Naive thymus-derived CD4-positive, alpha-beta T cell (primary cell): Measurements from ENCODE around the gene BRD3OS. TPM values are rescaled to one million over a fixed set of nuclear protein-coding genes. Genes with fewer than 3 reads are reported as not detected.

ENCODE experiments used
- ATAC-seq: fragments of 150-1000 bp; cut with Tn5 transposase; 2 replicates; pipeline ENCODE4 v1.10.0; 2021; ENCODE audit warnings: mild to moderate bottlenecking, moderate library complexity
- CTCF ChIA-PET: fragments of 350-600 bp; sonication (Branson Sonifier 250); formaldehyde crosslinking; loops from one replicate; lab custom pipeline; 2021; ENCODE audit warnings: antibody characterized with exemption; lab: Charles Lee
- POLR2A ChIA-PET: fragments of 350-600 bp; sonication (Branson Sonifier 250); formaldehyde crosslinking; loops from one replicate; lab custom pipeline; 2021; ENCODE audit warnings: antibody characterized with exemption, inconsistent platforms; lab: Charles Lee
- DNase-seq, 9 donors: peaks; one replicate each; pipeline versions ENCODE4 v3.0.0 to v3.0.0-alpha.2; 2020 to 2022; ENCODE audit warnings: mixed read lengths in 1 of 9
- H3K27ac ChIP-seq: one replicate; pipeline ENCODE4 v1.7.0; 2013; ENCODE audit warnings: mild to moderate bottlenecking, low read depth, low read length, moderate library complexity
- H3K27me3 ChIP-seq, 2 donors: one replicate each; pipeline ENCODE4 v1.7.0; 2013; ENCODE audit warnings: low read length in 2 of 2, mild to moderate bottlenecking in 2 of 2, moderate library complexity in 2 of 2; ENCODE audit not compliant: control insufficient read depth in 2 of 2, insufficient read depth in 2 of 2
- H3K36me3 ChIP-seq, 3 experiments: 1 replicate in 2 of 3; 2 replicates in 1 of 3; pipeline ENCODE4 v1.7.0; 2013; ENCODE audit warnings: low read length in 3 of 3, mild to moderate bottlenecking in 3 of 3, moderate library complexity in 1 of 3; ENCODE audit not compliant: insufficient read depth in 3 of 3, control insufficient read depth in 2 of 3
- H3K4me1 ChIP-seq, 2 donors: one replicate each; pipeline ENCODE4 v1.7.0; 2013; ENCODE audit warnings: low read length in 2 of 2, mild to moderate bottlenecking in 2 of 2, moderate library complexity in 1 of 2; ENCODE audit not compliant: control insufficient read depth in 2 of 2, insufficient read depth in 2 of 2
- H3K4me3 ChIP-seq: 2 replicates; pipeline ENCODE4 v1.7.0; 2013; ENCODE audit warnings: mild to moderate bottlenecking, low read length
- H3K9me3 ChIP-seq, 3 experiments: 1 replicate in 2 of 3; 2 replicates in 1 of 3; pipeline ENCODE4 v1.7.0; 2013; ENCODE audit warnings: low read length in 3 of 3; ENCODE audit not compliant: control insufficient read depth in 2 of 3
- H3K27ac Mint-ChIP-seq, 9 donors: one replicate each; pipeline ENCODE4 v1.8.0; 2020 to 2022; ENCODE audit warnings: mixed read lengths in 9 of 9, mild to moderate bottlenecking in 8 of 9, moderate library complexity in 5 of 9, inconsistent platforms in 2 of 9
- H3K27me3 Mint-ChIP-seq, 5 donors: one replicate each; pipeline ENCODE4 v1.8.0; 2021 to 2022; ENCODE audit warnings: mixed read lengths in 5 of 5, mild to moderate bottlenecking in 1 of 5
- H3K36me3 Mint-ChIP-seq, 5 donors: one replicate each; pipeline ENCODE4 v1.8.0; 2020 to 2022; ENCODE audit warnings: mixed read lengths in 5 of 5, mild to moderate bottlenecking in 3 of 5, inconsistent platforms in 1 of 5
- H3K4me1 Mint-ChIP-seq, 7 donors: one replicate each; pipeline ENCODE4 v1.8.0; 2020 to 2022; ENCODE audit warnings: mixed read lengths in 7 of 7, mild to moderate bottlenecking in 3 of 7, inconsistent platforms in 1 of 7
- H3K4me3 Mint-ChIP-seq, 10 donors: one replicate each; pipeline ENCODE4 v1.8.0; 2020 to 2022; ENCODE audit warnings: mild to moderate bottlenecking in 10 of 10, mixed read lengths in 10 of 10, moderate library complexity in 6 of 10, inconsistent platforms in 2 of 10
- H3K9me3 Mint-ChIP-seq, 11 donors: one replicate each; pipeline ENCODE4 v1.8.0; 2020 to 2022; ENCODE audit warnings: mixed read lengths in 11 of 11, mild to moderate bottlenecking in 4 of 11, inconsistent platforms in 1 of 11, moderate library complexity in 1 of 11
- intact Hi-C, 2 donors: fragments of 100-400 bp; cut with micrococcal nuclease; formaldehyde crosslinking; loops; one replicate each; pipeline ENCODE4 v1.15.1; 2023
- polyA plus RNA-seq, 2 donors: library from polyadenylated mRNA; unstranded; fragments of 300-500 nt; fragmentation: Illumina TruSeq; gene quantifications; one replicate each; pipeline ENCODE4 v1.2.3, GENCODE V29; 2021
- total RNA-seq, 6 experiments: library from RNA in 5 of 6; stranded (reverse) in 5 of 6; gene quantifications; 1 replicate in 5 of 6; 2 replicates in 1 of 6; pipeline ENCODE4 v1.2.3 and lab custom pipeline; 2021 to 2026

Gene BRD3OS
- total and polyA plus RNA-seq, 7 experiments from 2014 or later = 8.3 to 28.1 (median 18.4) TPM

DNA sequence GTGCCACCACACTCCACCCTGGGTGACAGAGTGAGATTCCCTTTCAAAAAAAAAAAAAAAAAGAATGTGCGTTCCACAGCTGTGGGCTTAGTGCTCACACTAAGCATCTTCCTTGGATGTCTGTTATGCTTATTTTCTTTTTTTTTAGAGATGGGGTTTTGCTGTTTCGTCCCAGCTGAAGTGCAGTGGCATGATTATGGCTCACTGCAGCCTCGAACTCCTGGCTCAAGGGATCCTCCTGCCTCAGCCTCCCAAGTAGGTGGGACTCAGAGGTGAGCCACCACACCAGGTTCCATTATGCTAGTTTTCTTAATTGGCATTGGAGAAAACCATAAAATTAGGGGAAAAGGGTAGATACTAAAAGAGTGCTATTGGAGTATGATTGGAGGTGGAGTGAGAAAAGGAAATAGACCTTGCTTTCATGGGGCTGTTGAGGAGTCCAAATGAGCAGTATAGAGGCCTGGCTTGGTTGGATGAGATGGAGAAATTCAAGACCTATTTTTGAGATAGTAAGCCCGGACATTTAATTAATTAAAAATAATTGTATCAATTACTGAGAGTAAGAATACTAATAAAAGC is 978 bp upstream of the BRD3OS start:
- H3K9me3 ChIP-seq = no peaks in the 10 kb centered on the region
- ChIA-PET CTCF (interaction anchor here (2.9 kb wide), 1 partner anchor 30 kb away, joined by 14 read pairs; no protein-coding TSS in a partner anchor), POLR2A (interaction anchor here (1.4 to 4.2 kb wide), 2 partner anchors 111 to 139 kb away, joined by 3 to 18 read pairs; partner anchors contain the start of gene WDR5)
- intact Hi-C loops = loop anchor here in 1 of 2 donors (10.0 kb wide), 1 partner anchor 1880 kb away; the partner anchor contains the start of gene CAMSAP1
- H3K4me1 Mint-ChIP-seq = peaks cover 0 to 21% (median 12%) of the 10 kb centered on the region in 7 donors
- peak overlapping the region in 8 of 9 donors; percentile 44 to 86 (median 79) for H3K27ac Mint-ChIP-seq
- H3K4me1 ChIP-seq = peaks cover 5 to 7% of the 10 kb centered on the region in 2 donors
- no peaks in the 10 kb centered on the region for H3K9me3 Mint-ChIP-seq
- no peak for ATAC-seq
- peak in 1 of 9 donors; percentile 4 for DNase-seq
- H3K36me3 Mint-ChIP-seq = peaks cover 0 to 6% (median 0%) of the 10 kb centered on the region in 5 donors
- no peak overlapping the region for H3K4me3 ChIP-seq
- no peak overlapping the region for H3K27ac ChIP-seq
- no peaks in the 10 kb centered on the region for H3K27me3 ChIP-seq
- H3K4me3 Mint-ChIP-seq = peak overlapping the region; percentile 24 to 85 (median 73)
- no peaks in the 10 kb centered on the region for H3K27me3 Mint-ChIP-seq
- peaks cover 0 to 3% (median 0%) of the 10 kb centered on the region in 3 experiments for H3K36me3 ChIP-seq

DNA sequence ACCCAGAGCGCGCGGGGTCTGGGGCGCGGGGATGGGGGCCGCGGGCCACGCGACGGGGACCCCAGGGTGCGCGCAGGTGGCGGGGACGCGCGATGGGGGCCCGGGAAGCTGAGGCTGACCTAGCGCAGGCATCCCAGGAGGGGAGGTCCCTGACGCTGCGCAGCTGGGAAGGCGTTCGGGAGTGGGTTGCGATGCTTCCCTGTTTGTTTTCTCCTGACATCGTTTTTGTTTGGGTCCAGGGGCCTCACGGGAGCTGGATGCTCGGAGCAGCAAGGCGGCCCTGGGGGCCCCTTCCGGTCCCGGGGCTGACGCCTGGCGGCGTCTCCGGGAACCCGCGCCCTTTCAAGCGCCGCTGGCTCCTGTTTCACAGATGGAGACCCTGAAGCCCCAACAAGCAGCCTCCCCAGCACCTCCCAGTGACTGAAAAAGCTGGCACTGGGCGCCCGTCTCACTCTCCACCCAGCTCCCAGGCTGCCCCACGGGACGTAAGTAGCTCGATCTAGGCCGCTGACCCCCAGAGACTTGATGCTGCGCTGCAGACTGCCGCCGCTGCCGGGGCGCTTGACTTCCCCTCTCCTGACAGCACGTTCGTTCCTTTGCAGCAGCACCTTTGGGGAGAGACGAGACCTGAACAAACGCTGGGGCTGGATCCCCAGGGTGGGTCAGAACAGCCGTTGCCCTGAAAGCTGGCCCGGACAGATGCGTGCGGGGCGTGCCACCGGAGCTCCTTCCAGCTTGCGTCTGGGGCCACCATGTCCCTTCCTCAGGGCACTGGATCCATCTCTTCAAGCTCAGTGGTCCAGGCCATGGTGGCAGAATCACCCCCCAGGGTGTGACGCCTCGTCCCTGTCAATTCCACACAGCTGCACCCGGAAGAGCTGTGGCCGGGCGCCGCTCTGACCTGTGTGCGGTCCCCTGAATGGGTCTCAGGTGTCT is 593 bp downstream of the BRD3OS start:
- H3K4me1 ChIP-seq = peaks cover 5 to 7% of the 10 kb centered on the region in 2 donors
- peak overlapping the region; percentile 75 for H3K27ac ChIP-seq
- Mint-ChIP-seq H3K4me3 (peak overlapping the region; percentile 61 to 85 (median 80)), H3K9me3 (no peaks in the 10 kb centered on the region), H3K27ac (peak overlapping the region in 7 of 9 donors; percentile 31 to 84 (median 67)), H3K4me1 (peaks cover 0 to 21% (median 12%) of the 10 kb centered on the region in 7 donors), H3K27me3 (no peaks in the 10 kb centered on the region), H3K36me3 (peaks cover 0 to 6% (median 0%) of the 10 kb centered on the region in 5 donors)
- ATAC-seq = peak; percentile 22
- peak overlapping the region; percentile 89 for H3K4me3 ChIP-seq
- no peaks in the 10 kb centered on the region for H3K27me3 ChIP-seq
- ChIA-PET POLR2A (interaction anchor here (0.5 to 4.2 kb wide), 7 partner anchors 19 to 139 kb away, joined by 3 to 18 read pairs (median 3); partner anchors contain the start of genes RNU6ATAC and WDR5), CTCF (interaction anchor here (2.9 kb wide), 1 partner anchor 32 kb away, joined by 14 read pairs; no protein-coding TSS in a partner anchor)
- intact Hi-C loops = loop anchor here (1.0 to 10.0 kb wide), 8 partner anchors 34 to 1879 kb away; partner anchors contain the start of genes BRD3 (in 2 of the 2), RNU6ATAC (in 2 of the 2), VAV2 (in 2 of the 2) and CACFD1 (in 1 of the 2)
- peaks cover 0 to 7% (median 0%) of the 10 kb centered on the region in 3 experiments for H3K36me3 ChIP-seq
- DNase-seq = peak in 8 of 9 donors; percentile 34 to 62 (median 53)
- H3K9me3 ChIP-seq = no peaks in the 10 kb centered on the region

DNA sequence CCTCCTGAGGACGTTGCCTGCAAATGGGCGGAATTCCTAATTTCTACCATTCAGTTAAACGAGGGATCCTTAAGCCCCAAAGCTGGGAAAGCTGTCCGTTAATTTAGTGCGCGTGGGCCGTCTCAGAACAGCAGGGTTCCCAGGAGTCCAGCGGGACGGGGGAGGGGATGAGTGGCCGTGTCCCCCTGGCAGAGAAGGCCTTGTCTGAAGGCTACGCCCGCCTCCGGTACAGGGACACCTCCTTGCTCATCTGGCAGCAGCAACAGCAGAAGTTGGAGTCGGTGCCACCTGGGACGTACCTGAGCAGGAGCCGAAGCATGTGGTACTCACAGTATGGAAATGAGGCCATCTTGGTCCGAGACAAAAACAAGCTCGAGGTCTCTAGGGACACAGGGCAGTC is 1.3 kb downstream of the BRD3OS start:
- intact Hi-C loops = loop anchor here (5.0 to 10.0 kb wide), 2 partner anchors 649 to 1878 kb away; partner anchors contain the start of genes CAMSAP1 (in 1 of the 2), STKLD1 (in 1 of the 2) and SURF4 (in 1 of the 2)

DNA sequence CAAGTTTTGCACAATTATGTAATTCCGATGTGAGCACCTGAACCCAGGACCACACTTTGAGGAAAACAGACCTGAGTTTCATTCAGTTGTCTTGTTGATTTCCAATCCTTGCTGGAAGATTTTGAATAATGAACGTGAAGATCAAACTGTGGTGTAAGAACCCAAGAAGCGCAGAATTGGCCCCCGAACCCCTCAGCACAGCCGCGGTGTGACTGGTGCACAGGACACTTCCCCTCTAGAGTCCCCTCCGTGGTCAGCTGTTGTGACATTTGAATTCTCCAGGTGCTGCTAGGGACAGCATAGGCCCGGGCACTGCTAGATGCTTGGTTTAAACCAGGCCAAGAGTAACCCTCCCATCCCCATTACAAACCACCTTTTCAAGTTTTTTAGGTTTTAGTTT is 1.7 kb downstream of the BRD3OS start:
- CTCF ChIA-PET = no interaction called here
- ATAC-seq = no peak
- POLR2A ChIA-PET = interaction anchor here (0.5 to 4.2 kb wide), 2 partner anchors 108 to 141 kb away, joined by 5 to 18 read pairs; partner anchors contain the start of gene WDR5
- Histone ChIP-seq H3K36me3 (peaks cover 0 to 15% (median 0%) of the 10 kb centered on the region in 3 experiments), H3K4me3 (no peak overlapping the region), H3K27ac (no peak overlapping the region), H3K27me3 (no peaks in the 10 kb centered on the region), H3K9me3 (no peaks in the 10 kb centered on the region), H3K4me1 (peaks cover 5 to 7% of the 10 kb centered on the region in 2 donors)
- H3K9me3 Mint-ChIP-seq = no peaks in the 10 kb centered on the region
- H3K36me3 Mint-ChIP-seq = peaks cover 0 to 10% (median 0%) of the 10 kb centered on the region in 5 donors
- H3K4me3 Mint-ChIP-seq = peak overlapping the region; percentile 1 to 82 (median 62)
- intact Hi-C loops = loop anchor here (5.0 to 10.0 kb wide), 2 partner anchors 650 to 1878 kb away; partner anchors contain the start of genes CAMSAP1 (in 1 of the 2), STKLD1 (in 1 of the 2) and SURF4 (in 1 of the 2)
- DNase-seq = no peak
- peaks cover 0 to 21% (median 11%) of the 10 kb centered on the region in 7 donors for H3K4me1 Mint-ChIP-seq
- peak overlapping the region in 2 of 9 donors; percentile 33 to 56 for H3K27ac Mint-ChIP-seq
- no peaks in the 10 kb centered on the region for H3K27me3 Mint-ChIP-seq

More for the DNA sequence above, 1.3 kb downstream of the BRD3OS start:
- H3K36me3 Mint-ChIP-seq = peaks cover 0 to 10% (median 0%) of the 10 kb centered on the region in 5 donors
- H3K4me1 Mint-ChIP-seq = peaks cover 0 to 21% (median 11%) of the 10 kb centered on the region in 7 donors
- H3K36me3 ChIP-seq = peaks cover 0 to 12% (median 0%) of the 10 kb centered on the region in 3 experiments
- no peaks in the 10 kb centered on the region for H3K27me3 Mint-ChIP-seq
- H3K27ac Mint-ChIP-seq = peak overlapping the region in 2 of 9 donors; percentile 33 to 54
- H3K27me3 ChIP-seq = no peaks in the 10 kb centered on the region
- ChIA-PET POLR2A (interaction anchor here (0.5 to 4.2 kb wide), 4 partner anchors 43 to 141 kb away, joined by 4 to 18 read pairs (median 6); partner anchors contain the start of genes RNU6ATAC and WDR5), CTCF (no interaction called here)
- peaks cover 5 to 7% of the 10 kb centered on the region in 2 donors for H3K4me1 ChIP-seq
- no peaks in the 10 kb centered on the region for H3K9me3 ChIP-seq
- no peak for ATAC-seq
- H3K27ac ChIP-seq = no peak overlapping the region
- DNase-seq = no peak
- H3K4me3 ChIP-seq = no peak overlapping the region
- peak overlapping the region in 9 of 10 donors; percentile 61 to 85 (median 81) for H3K4me3 Mint-ChIP-seq
- H3K9me3 Mint-ChIP-seq = no peaks in the 10 kb centered on the region

DNA sequence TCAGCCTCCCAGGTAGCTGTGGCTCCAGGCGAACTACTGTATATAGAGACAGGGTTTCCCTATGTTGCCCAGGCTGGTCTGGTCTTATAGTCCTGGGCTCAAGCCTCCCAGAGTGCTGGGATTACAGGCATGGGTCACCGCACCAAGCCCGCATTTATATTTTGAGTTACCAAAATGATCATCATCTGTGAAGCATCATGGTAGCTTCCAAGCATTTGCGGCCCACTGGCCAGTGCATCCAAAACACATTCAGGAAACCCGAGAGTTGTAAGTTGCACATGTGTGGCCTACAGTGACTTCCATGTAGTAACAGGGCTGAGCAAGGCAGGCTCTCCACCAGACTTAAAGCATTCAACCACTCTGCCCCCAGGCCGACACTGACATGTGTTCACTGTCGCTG is 2.3 kb downstream of the BRD3OS start:
- Mint-ChIP-seq H3K4me3 (peak overlapping the region in 8 of 10 donors; percentile 36 to 82 (median 58)), H3K9me3 (no peaks in the 10 kb centered on the region), H3K27ac (peak overlapping the region in 2 of 9 donors; percentile 19 to 24), H3K36me3 (peaks cover 0 to 10% (median 0%) of the 10 kb centered on the region in 5 donors), H3K27me3 (no peaks in the 10 kb centered on the region), H3K4me1 (peaks cover 0 to 21% (median 11%) of the 10 kb centered on the region in 7 donors)
- Histone ChIP-seq H3K9me3 (no peaks in the 10 kb centered on the region), H3K4me1 (peaks cover 5 to 7% of the 10 kb centered on the region in 2 donors), H3K27ac (no peak overlapping the region), H3K4me3 (no peak overlapping the region), H3K36me3 (peaks cover 0 to 15% (median 0%) of the 10 kb centered on the region in 3 experiments), H3K27me3 (no peaks in the 10 kb centered on the region)
- ATAC-seq = no peak
- ChIA-PET POLR2A (interaction anchor here (4.2 kb wide), 1 partner anchor 107 kb away, joined by 18 read pairs; the partner anchor contains the start of gene WDR5), CTCF (no interaction called here)
- DNase-seq = no peak
- intact Hi-C loops = loop anchor here (5.0 to 10.0 kb wide), 2 partner anchors 650 to 1877 kb away; partner anchors contain the start of genes CAMSAP1 (in 1 of the 2), STKLD1 (in 1 of the 2) and SURF4 (in 1 of the 2)
